ENCODE measurements around the gene HOMEZ. TPM values are rescaled to one million over a fixed set of nuclear protein-coding genes. Genes with fewer than 3 reads are reported as not detected.
"Not testable (repeated sequence)": the region's sequence is repeated elsewhere in the genome, so short reads cannot be mapped to it uniquely, and the experiment has no call there.

Gene HOMEZ
- total RNA-seq, 1 donor from 2014 or later, result 7.3 TPM

GRCh38 chr14:23228812-23229211 is 57.1 kb downstream of the HOMEZ start:
- no peaks in the 10 kb centered on the region for H3K27me3 ChIP-seq

GRCh38 chr14:23227566-23227965 is 58.4 kb downstream of the HOMEZ start:
- no peak overlapping the region for H3K4me3 ChIP-seq
- H3K36me3 ChIP-seq, result no peaks in the 10 kb centered on the region
- no peak for TF ChIP-seq CTCF (IDR thresholded peaks at IDR 0.05)
- H3K27me3 ChIP-seq, result no peaks in the 10 kb centered on the region
- H3K9me3 ChIP-seq, result no peaks in the 10 kb centered on the region
- H3K4me1 ChIP-seq, result no peaks in the 10 kb centered on the region
- no peak for DNase-seq (ENCODE audit: low spot score in 2 of 2)
- no peak overlapping the region for H3K27ac ChIP-seq
- intact Hi-C loops (cut with DNase I), result no loop called here

More at GRCh38 chr14:23228812-23229211, 57.1 kb downstream of the HOMEZ start:
- Histone ChIP-seq H3K4me1 (no peaks in the 10 kb centered on the region), H3K27ac (no peak overlapping the region), H3K36me3 (no peaks in the 10 kb centered on the region), H3K9me3 (no peaks in the 10 kb centered on the region), H3K4me3 (no peak overlapping the region)
- intact Hi-C loops (cut with DNase I), result no loop called here
- no peak for TF ChIP-seq CTCF (IDR thresholded peaks at IDR 0.05)
- no peak for DNase-seq (ENCODE audit: low spot score in 2 of 2)

GRCh38 chr14:23224958-23225357 is 61.0 kb downstream of the HOMEZ start:
- H3K9me3 ChIP-seq; DNase-seq (ENCODE audit: low spot score in 2 of 2); intact Hi-C loops (cut with DNase I); H3K27ac ChIP-seq; H3K27me3 ChIP-seq; H3K36me3 ChIP-seq; H3K4me3 ChIP-seq; H3K4me1 ChIP-seq: not testable (repeated sequence)

Other genes starting within 250 kb of the HOMEZ start
- not detected for gene PSMB11, start 243.9 kb downstream of the HOMEZ start, total RNA-seq
- gene CDH24, start 228.6 kb downstream of the HOMEZ start, total RNA-seq, result 5.9 TPM
- gene ACIN1, start 191.0 kb downstream of the HOMEZ start, total RNA-seq, result 58.9 TPM
- 2.2 TPM for gene C14orf119, start 190.6 kb downstream of the HOMEZ start, total RNA-seq
- gene CIROP, start 181.1 kb downstream of the HOMEZ start, total RNA-seq, result not detected
- gene CEBPE, start 166.9 kb downstream of the HOMEZ start, total RNA-seq, result not detected
- gene SLC7A8, start 102.5 kb downstream of the HOMEZ start, total RNA-seq, result 59.9 TPM
- not detected for gene RNF212B, start 48.2 kb downstream of the HOMEZ start, total RNA-seq
- 8.9 TPM for gene PPP1R3E, start 16.7 kb upstream of the HOMEZ start, total RNA-seq
- 49.2 TPM for gene BCL2L2, start 20.7 kb upstream of the HOMEZ start, total RNA-seq
- 90.6 TPM for gene PABPN1, start 35.3 kb upstream of the HOMEZ start, total RNA-seq
- gene SLC22A17, start 66.8 kb upstream of the HOMEZ start, total RNA-seq, result 89.7 TPM
- gene EFS, start 79.0 kb upstream of the HOMEZ start, total RNA-seq, result 38.1 TPM
- gene IL25, start 86.7 kb upstream of the HOMEZ start, total RNA-seq, result not detected
- 2.9 TPM for gene CMTM5, start 90.9 kb upstream of the HOMEZ start, total RNA-seq
- gene MYH6, start 122.1 kb upstream of the HOMEZ start, total RNA-seq, result not detected
- gene MYH7, start 149.5 kb upstream of the HOMEZ start, total RNA-seq, result not detected
- 7.8 TPM for gene NGDN, start 183.6 kb upstream of the HOMEZ start, total RNA-seq

Measured in ascending aorta (tissue), 2 donors.